ENCODE results near the gene AFTPH.

AFTPH gene

GRCh38 chr2:64595397-64596176, 71.5 kb downstream of the AFTPH start:
- DNase-seq (ENCODE audit: insufficient read length, low spot score) (no peak), FAIRE-seq (no peak)
- TF ChIP-seq PAX5 (IDR thresholded peaks at IDR 0.05; ENCODE audit: insufficient read depth, low read length, severe bottlenecking), result no peak
- no peak for TF ChIP-seq POU2F2 (IDR thresholded peaks at IDR 0.05; ENCODE audit: low read depth, low read length)
- no peak for TF ChIP-seq POLR2A (IDR thresholded peaks at IDR 0.05; ENCODE audit: low read depth, low read length)
- TF ChIP-seq POLR2AphosphoS5 (IDR thresholded peaks at IDR 0.05; ENCODE audit: low read depth, low read length), result no peak
- no peak for TF ChIP-seq SPI1 (IDR thresholded peaks at IDR 0.05; ENCODE audit: low read depth, low read length)
- TF ChIP-seq TAF1 (IDR thresholded peaks at IDR 0.05; ENCODE audit: low read depth, low read length), result no peak

DNA sequence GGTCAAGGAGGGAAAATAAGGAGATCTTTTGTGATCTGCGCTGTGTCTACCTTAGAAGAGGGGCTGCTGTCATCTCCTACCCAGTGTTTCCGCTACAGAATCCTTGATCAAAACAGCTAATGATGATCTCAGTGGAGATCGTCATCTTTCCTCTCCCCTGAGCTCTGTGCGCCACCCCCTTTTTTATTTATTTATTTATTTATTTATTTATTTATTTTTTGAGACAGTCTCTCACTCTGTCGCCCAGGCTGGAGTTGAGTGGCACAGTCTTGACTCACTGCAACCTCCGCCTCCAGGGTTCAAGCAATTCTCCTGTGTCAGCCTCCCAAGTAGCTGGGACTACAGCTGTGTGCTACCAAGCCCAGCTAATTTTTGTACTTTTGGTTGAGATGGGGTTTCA, 74.1 kb downstream of the AFTPH start:
- DNase-seq (ENCODE audit: insufficient read length, low spot score) (no peak), FAIRE-seq (no peak)
- TF ChIP-seq SPI1 (IDR thresholded peaks at IDR 0.05; ENCODE audit: low read depth, low read length) (no peak), PAX5 (IDR thresholded peaks at IDR 0.05; ENCODE audit: insufficient read depth, low read length, severe bottlenecking) (no peak), TAF1 (IDR thresholded peaks at IDR 0.05; ENCODE audit: low read depth, low read length) (no peak), POU2F2 (IDR thresholded peaks at IDR 0.05; ENCODE audit: low read depth, low read length) (no peak), POLR2A (IDR thresholded peaks at IDR 0.05; ENCODE audit: low read depth, low read length) (no peak), POLR2AphosphoS5 (IDR thresholded peaks at IDR 0.05; ENCODE audit: low read depth, low read length) (no peak)

GRCh38 chr2:64599469-64599868, 75.3 kb downstream of the AFTPH start:
- TF ChIP-seq PAX5 (IDR thresholded peaks at IDR 0.05; ENCODE audit: insufficient read depth, low read length, severe bottlenecking) (no peak), TAF1 (IDR thresholded peaks at IDR 0.05; ENCODE audit: low read depth, low read length) (no peak), POLR2AphosphoS5 (IDR thresholded peaks at IDR 0.05; ENCODE audit: low read depth, low read length) (no peak), SPI1 (IDR thresholded peaks at IDR 0.05; ENCODE audit: low read depth, low read length) (no peak), POU2F2 (IDR thresholded peaks at IDR 0.05; ENCODE audit: low read depth, low read length) (no peak), POLR2A (IDR thresholded peaks at IDR 0.05; ENCODE audit: low read depth, low read length) (no peak)
- DNase-seq (ENCODE audit: insufficient read length, low spot score) (no peak), FAIRE-seq (no peak)

DNA sequence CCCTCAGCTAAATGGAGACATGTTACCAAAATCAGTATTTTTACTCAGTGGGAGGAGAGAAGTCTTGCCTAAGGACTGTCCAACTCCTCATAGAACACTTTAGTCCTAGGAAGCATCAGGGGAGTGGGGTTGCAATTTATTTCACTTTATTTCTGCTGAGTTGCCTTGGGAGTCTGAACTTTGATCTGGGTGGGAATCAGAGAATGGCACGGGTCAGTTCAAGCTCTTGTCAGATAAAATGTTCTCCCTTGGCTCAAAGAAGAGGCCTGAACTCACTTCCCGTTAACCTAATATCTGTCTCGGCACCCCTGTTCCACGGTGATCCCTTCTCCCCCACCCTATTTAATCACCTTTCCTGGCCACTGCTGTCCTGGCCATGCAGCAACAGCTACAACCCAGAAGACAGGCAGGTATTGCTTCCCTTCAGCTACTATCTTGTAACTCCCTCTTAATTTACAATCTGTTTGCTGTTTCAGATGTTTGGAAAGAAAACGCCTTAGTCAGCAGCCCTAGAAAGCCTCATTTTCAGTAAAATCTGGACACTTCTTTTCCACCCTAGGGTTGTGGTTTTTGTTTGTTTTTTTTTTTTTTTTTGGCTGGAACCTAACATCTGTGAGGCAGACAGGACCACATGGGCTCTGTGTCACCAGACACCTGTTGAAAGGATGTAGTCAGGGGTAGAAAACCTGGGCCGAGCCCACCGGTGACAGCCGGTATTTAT, 77.1 kb downstream of the AFTPH start:
- TF ChIP-seq TAF1 (IDR thresholded peaks at IDR 0.05; ENCODE audit: low read depth, low read length) (no peak), SPI1 (IDR thresholded peaks at IDR 0.05; ENCODE audit: low read depth, low read length) (no peak), POU2F2 (IDR thresholded peaks at IDR 0.05; ENCODE audit: low read depth, low read length) (no peak), POLR2A (IDR thresholded peaks at IDR 0.05; ENCODE audit: low read depth, low read length) (no peak), PAX5 (IDR thresholded peaks at IDR 0.05; ENCODE audit: insufficient read depth, low read length, severe bottlenecking) (no peak), POLR2AphosphoS5 (IDR thresholded peaks at IDR 0.05; ENCODE audit: low read depth, low read length) (no peak)
- FAIRE-seq, result no peak
- DNase-seq (ENCODE audit: insufficient read length, low spot score), result no peak

DNA sequence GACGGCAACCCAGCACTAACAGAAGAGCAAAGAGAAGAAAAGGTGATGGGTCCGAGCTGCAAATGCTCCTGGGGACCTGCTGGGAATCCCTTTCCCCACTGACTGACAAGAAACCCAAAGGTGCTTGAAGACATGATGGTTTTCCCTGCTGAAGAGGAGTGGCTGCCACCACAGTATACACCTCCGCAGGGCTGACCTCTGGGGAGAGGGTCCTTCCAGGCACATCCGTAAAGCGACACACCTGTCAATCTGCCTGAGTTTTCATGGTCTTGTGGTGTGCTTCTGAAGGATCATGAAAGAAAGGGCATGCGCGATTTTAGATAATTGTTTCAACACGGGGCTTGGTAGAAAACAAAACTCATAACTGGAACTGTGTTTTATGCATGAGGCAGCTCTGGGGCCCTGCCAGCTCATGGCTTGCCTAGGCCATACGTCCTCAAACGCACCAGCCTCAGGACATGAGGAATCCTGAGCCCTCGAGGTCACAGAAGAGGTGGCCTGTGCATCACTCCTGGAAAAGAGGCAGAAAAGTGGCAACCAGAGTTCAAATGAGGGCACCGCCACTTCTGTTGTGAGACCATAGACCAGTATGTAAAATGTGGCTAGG, 77.8 kb downstream of the AFTPH start:
- no peak for DNase-seq (ENCODE audit: insufficient read length, low spot score)
- TF ChIP-seq SPI1 (IDR thresholded peaks at IDR 0.05; ENCODE audit: low read depth, low read length) (no peak), POU2F2 (IDR thresholded peaks at IDR 0.05; ENCODE audit: low read depth, low read length) (no peak), PAX5 (IDR thresholded peaks at IDR 0.05; ENCODE audit: insufficient read depth, low read length, severe bottlenecking) (no peak), POLR2AphosphoS5 (IDR thresholded peaks at IDR 0.05; ENCODE audit: low read depth, low read length) (no peak), TAF1 (IDR thresholded peaks at IDR 0.05; ENCODE audit: low read depth, low read length) (no peak), POLR2A (IDR thresholded peaks at IDR 0.05; ENCODE audit: low read depth, low read length) (no peak)
- no peak for FAIRE-seq

- FAIRE-seq, result no peak
- TF ChIP-seq POU2F2 (IDR thresholded peaks at IDR 0.05; ENCODE audit: low read depth, low read length) (no peak), SPI1 (IDR thresholded peaks at IDR 0.05; ENCODE audit: low read depth, low read length) (no peak), PAX5 (IDR thresholded peaks at IDR 0.05; ENCODE audit: insufficient read depth, low read length, severe bottlenecking) (no peak), POLR2A (IDR thresholded peaks at IDR 0.05; ENCODE audit: low read depth, low read length) (no peak), POLR2AphosphoS5 (IDR thresholded peaks at IDR 0.05; ENCODE audit: low read depth, low read length) (no peak), TAF1 (IDR thresholded peaks at IDR 0.05; ENCODE audit: low read depth, low read length) (no peak)
- no peak for DNase-seq (ENCODE audit: insufficient read length, low spot score)
Measured at GRCh38 chr2:64602436-64602835, 78.3 kb downstream of the AFTPH start.

- FAIRE-seq, result no peak
Measured at GRCh38 chr2:64604155-64604554, 80.0 kb downstream of the AFTPH start.

GRCh38 chr2:64605026-64605471, 80.9 kb downstream of the AFTPH start:
- DNase-seq (ENCODE audit: insufficient read length, low spot score) (no peak), FAIRE-seq (no peak)
- no peak for TF ChIP-seq POLR2A (IDR thresholded peaks at IDR 0.05; ENCODE audit: low read depth, low read length)
- TF ChIP-seq POU2F2 (IDR thresholded peaks at IDR 0.05; ENCODE audit: low read depth, low read length), result no peak
- TF ChIP-seq PAX5 (IDR thresholded peaks at IDR 0.05; ENCODE audit: insufficient read depth, low read length, severe bottlenecking), result no peak
- TF ChIP-seq POLR2AphosphoS5 (IDR thresholded peaks at IDR 0.05; ENCODE audit: low read depth, low read length), result no peak
- no peak for TF ChIP-seq TAF1 (IDR thresholded peaks at IDR 0.05; ENCODE audit: low read depth, low read length)
- TF ChIP-seq SPI1 (IDR thresholded peaks at IDR 0.05; ENCODE audit: low read depth, low read length), result no peak

More at GRCh38 chr2:64604155-64604554, 80.0 kb downstream of the AFTPH start:
- no peak for TF ChIP-seq POU2F2 (IDR thresholded peaks at IDR 0.05; ENCODE audit: low read depth, low read length)
- no peak for TF ChIP-seq POLR2AphosphoS5 (IDR thresholded peaks at IDR 0.05; ENCODE audit: low read depth, low read length)
- TF ChIP-seq POLR2A (IDR thresholded peaks at IDR 0.05; ENCODE audit: low read depth, low read length), result no peak
- TF ChIP-seq SPI1 (IDR thresholded peaks at IDR 0.05; ENCODE audit: low read depth, low read length), result no peak
- no peak for TF ChIP-seq PAX5 (IDR thresholded peaks at IDR 0.05; ENCODE audit: insufficient read depth, low read length, severe bottlenecking)
- TF ChIP-seq TAF1 (IDR thresholded peaks at IDR 0.05; ENCODE audit: low read depth, low read length), result no peak
- DNase-seq (ENCODE audit: insufficient read length, low spot score), result no peak

All from GM12891 (cell line).